Activated CD4-positive, alpha-beta T cell treated with anti-CD3 and anti-CD28 coated beads, Interleukin-2, amount 50 U/mL, for 24 hours (primary cell): ENCODE measurements around the gene CCL25.

Experiments used
- DNase-seq, 2 donors: peaks; one replicate each; pipeline ENCODE4 v3.0.0-alpha.2; 2020; ENCODE audit warnings: low read depth in 1 of 2, low spot score in 1 of 2

The CCL25 gene

DNA sequence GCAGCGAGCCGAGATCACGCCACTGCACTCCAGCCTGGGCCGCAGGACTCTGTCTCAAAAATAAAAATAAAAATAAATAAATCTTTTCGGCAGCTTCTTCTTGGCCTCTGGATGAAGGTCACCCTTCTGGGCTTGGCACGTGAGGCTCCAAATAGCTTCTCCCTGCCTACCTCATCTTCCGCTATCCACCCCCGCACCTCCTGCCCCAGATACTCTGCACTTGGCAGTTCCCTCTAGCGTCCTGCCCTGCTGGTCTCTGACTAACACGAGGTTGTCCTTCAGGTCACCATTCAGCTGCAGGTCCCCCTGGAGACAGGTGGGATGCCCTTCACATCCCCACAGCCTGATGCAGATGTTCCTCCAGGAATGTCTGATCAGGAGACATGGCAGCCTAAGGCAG, 8.5 kb upstream of the CCL25 start:
- DNase-seq: no peak

DNA sequence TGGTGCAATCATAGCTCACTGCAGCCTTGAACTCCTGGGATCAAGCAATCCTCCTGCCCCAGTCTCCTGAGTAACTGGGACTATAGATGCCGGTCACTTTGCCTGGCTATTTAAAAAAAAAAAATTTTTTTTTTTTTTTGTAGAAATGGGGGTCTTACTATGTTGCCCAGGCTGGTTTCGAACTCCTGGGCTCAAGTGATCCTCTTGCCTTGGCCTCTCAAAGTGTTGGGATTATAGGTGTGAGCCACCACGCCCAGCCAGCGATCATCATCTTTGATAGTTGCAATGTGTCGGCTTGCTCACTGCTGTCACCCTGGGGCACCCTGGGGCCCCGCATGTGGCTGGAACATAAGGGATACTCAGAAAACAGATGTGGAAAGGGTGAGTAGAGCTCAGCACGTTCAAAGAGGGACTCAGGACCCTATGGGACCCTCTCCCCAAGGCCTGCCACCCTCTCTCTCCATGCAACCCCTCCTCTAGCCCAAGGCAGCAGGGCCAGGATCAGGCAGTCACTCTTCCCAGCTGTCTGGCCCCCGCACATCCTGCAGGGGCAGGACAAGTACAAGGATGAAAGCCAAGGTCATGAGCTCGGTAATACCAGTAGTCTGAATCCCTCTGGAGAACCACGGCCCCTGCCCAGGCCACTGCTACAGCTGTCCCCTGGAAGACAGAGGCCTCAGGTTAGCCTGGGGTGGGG, 6.5 kb upstream of the CCL25 start:
- DNase-seq: no peak

DNA sequence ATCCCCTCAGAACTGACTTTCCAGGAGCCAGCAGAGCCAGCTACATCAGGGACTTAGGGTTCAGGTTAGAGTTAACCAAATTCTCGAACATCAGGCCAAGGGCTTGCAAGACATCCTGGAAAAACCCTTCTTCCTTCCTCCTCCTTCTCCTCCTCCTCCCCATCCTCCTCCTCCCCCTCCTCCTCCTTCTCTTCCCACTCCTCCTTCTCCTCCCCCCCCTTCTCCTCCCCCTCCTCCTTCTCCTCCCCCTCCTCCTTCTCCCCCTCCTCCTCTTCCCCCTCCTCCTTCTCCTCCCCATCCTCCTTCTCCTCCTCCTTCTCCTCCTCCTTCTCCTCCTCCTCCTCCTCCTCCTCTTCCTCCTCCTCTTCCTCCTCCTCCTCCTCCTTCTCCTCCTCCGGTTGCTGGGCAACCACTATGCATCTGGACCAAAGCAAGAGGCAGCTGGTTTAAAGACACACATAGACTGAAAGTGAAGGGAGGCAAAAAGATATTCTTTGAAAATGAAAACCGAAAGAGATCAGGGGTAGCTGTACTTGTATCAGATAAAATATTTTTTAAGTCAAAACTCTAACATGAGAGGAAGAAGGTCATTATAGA, 5.9 kb upstream of the CCL25 start:
- DNase-seq: no peak

GRCh38 chr19:8050274-8051096, 2.1 kb upstream of the CCL25 start:
- DNase-seq: peak; percentile 77 to 88

GRCh38 chr19:8054169-8054568, 1.6 kb downstream of the CCL25 start:
- DNase-seq: no peak

DNA sequence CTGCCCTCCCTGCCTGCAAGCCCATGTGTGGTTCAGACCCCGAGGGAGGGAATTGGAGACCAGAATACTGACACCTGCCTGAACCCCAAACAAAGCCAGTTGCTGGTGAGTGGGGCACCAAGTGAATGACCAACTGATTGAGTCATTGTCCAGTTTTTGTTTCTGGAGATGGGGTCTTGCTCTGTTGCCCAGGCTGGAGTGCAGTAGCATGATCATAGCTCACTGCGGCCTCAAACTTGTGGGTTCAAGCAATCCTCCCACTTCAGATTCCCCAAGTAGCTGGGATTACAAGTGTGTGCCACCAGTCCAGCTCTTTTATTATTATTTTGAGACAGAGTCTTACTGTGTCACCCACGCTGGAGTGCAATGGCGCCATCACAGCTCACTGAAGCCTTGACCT, 4.0 kb downstream of the CCL25 start:
- no peak for DNase-seq

GRCh38 chr19:8057545-8058270, 5.1 kb downstream of the CCL25 start:
- DNase-seq: no peak

DNA sequence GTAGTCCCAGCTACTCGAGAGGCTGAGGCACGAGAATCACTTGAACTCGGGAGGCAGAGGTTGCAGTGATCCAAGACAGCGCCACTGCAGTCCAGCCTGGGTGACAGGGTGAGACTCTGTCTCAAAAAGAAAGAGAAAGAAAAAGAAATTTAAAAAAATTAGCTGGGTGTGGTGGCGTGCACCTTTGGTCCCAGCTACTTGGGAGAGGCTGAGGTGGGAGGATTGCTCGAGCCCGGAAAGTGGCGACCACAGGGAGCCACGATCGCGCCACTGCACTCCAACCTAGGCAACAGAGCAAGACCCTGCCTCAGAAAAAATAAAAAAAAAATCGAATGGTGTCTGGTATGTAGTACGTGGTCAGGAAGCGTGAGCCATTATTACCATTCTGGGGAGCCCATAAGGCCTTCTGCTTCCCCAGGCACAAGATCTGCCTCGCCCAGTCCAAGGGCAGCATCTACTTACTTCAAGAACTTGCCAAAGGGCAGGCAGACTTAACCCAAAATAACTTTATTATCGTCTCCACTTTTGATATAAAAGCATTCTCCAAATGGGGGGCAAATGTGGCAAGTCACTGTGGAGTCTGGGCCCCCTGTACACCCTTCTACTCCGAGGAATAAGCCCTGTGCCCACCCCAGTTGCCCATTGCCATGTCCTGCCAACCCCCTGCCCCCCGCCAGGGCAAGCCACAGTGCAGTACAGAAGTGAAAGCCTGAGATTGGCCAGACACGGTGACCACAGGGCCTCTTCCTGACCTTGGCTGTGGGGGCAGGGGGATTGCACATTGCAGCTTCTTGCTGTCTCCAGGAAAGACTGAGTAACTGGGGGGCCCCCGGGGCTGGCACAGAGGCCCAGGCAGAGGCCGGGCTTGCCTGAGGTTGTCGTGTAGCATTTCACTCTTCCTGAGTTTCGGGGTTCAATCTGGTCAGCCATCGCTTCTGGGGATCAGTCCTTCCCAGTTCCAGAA, 12.6 kb downstream of the CCL25 start:
- no peak for DNase-seq

DNA sequence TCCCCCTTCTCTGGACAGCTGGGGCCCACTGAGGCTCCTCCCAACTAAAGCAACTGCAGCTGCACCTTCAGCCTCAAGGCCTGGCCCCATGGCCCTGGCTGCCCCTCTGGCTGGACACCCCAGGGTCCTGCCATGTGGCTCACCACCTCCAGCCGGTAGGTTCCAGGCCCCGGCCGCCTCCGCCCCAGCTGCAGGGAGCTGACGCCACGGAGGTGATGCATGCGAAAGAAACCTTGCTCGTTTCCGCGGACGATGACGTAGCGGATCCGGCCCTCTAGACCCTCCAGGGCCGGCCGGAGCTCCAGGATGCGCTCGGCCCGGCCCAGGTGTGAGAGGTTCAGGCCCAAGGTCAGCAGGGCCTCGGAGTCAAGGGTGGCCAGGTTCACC, 13.3 kb downstream of the CCL25 start:
- no peak for DNase-seq

DNA sequence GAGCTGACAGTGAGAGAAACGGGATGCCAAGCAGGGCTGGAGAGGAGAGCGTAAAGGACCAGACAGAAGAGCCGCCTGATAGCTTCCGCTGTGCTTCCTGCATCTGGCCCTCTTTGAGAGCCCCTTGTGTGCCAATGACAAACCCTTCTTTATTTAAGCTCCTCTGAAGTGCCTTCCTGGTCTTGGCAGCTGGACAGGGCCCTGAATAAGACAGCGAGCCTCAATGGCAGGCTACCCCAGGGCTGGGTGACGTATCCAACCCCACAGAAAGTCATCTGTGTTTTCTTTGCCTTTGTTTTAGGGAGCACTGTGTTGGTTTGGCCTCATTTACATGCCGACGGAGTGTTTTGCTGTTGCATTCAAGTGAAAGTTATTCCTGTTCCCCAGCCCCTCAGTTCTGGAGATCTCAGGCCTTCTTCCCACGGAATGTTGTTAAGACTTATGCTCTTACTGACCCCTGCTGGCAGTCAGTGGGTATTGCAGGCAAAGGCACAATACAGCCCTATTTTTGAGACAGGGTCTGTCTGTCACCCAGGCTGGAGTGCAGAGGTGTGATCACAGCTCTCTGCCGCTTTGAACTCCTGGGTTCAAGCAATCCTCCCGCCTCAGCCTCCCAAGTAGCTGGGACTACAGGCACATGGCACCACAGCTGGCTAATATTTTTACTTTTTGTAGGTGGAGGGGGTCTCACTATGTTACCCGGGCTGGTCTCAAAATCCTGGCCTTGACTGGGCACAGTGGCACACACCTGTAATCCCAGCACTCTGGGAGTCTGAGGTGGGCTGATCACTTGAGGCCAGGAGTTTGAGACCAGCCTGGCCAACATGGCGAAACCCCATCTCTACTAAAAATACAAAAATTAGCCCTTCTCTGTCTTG, 16.8 kb downstream of the CCL25 start:
- no peak for DNase-seq

GRCh38 chr19:8071912-8072311, 19.4 kb downstream of the CCL25 start:
- DNase-seq: no peak

- DNase-seq: no peak
Measured at GRCh38 chr19:8074501-8074900, 21.9 kb downstream of the CCL25 start.

GRCh38 chr19:8075158-8076074, 22.9 kb downstream of the CCL25 start:
- no peak for DNase-seq

- DNase-seq: no peak
Measured at GRCh38 chr19:8079988-8080387, 27.4 kb downstream of the CCL25 start.

GRCh38 chr19:8080832-8081231, 28.3 kb downstream of the CCL25 start:
- DNase-seq: no peak

DNA sequence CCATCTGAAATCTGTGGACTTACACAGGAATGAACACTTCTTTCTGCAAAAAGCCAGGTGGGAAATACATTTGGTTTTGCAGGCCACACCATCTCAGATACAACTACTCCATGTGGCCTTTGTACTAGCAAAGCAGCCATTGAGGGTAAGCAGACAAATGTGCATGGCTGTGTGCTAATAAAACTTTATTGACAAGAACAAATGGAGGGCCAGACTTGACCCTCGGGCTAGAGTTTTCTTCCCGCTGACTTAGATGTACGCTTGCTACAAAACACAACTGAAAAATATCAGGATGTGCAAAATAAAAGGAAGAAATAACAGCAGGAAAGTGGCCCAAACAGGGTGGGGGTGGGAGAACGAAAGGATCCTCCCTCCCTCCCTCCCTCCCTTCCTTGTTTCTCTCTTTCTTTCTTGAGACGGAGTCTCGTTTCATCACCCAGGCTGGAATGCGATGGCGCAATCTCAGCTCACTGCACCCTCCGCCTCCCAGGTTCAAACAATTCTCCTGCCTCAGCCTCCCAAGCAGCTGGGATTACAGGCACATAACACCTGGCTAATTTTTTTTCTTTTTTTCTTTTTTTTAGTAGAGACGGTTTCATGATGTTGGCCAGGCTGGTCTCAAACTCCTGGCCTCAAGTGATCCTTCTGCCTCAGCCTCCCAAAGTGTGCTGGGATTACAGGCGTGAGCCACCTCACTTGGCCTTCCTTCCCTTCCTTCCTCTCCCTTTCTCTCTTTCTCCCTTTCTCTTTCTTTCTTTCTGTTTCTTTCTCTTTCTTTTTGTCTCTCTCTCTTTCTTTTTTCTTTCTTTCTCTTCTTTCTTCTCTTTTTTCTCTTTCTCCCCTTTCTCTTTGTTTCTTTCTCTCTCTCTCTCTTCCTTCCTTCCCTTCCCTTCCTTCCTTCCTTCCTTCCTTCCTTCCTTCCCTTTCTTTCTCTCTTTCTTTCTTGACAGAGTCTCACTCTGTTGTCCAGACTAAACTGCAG, 29.3 kb downstream of the CCL25 start:
- no peak for DNase-seq

DNA sequence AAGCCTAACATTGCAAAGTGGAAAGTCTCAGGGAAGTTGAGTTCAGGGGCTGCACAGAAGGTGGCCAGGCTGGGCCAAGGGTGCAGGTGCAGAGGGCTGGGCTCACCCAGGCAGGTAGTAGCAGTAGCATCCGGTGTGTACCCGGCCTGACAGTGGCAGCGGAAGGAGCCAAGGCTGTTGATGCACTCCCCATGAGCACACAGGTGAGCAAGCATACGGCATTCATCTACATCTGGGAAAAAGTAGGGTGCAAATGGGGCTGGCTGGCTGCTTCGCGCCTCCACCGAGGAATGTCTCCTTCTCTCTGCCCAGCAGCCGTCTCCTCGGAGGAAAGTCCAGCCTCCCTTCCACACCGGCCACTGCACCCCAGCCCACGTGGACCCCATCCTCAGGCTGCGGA, 30.6 kb downstream of the CCL25 start:
- DNase-seq: no peak
